H1 (cell line): Measurements from ENCODE around the gene SGK2. TPM values are rescaled to one million over a fixed set of nuclear protein-coding genes. Genes with fewer than 3 reads are reported as not detected.

Experiments used
- CTCF ChIA-PET: fragments of 300-600 bp; sonication (Branson Sonifier 250); formaldehyde crosslinking; loops from one replicate; lab custom pipeline; 2021; ENCODE audit not compliant: partially characterized antibody; lab: Charles Lee
- POLR2A ChIA-PET: fragments of 300-600 bp; sonication (Branson Sonifier 250); formaldehyde crosslinking; loops from one replicate; lab custom pipeline; 2021; ENCODE audit warnings: inconsistent platforms; ENCODE audit not compliant: partially characterized antibody; lab: Charles Lee
- DNase-seq, 2 experiments: peaks; one replicate each; pipeline versions ENCODE4 v3.0.0 to v3.0.0-alpha.2; 2010 to 2022; ENCODE audit warnings: low spot score in 2 of 2, low read depth in 1 of 2, mixed read lengths in 1 of 2
- FAIRE-seq: peaks from 2 replicates; lab custom pipeline; 2011; peaks lifted over from hg19 to GRCh38; lab: Jason Lieb, UNC
- H2AFZ ChIP-seq: 2 replicates; pipeline ENCODE4 v1.8.1; 2012; ENCODE audit warnings: low read length, inconsistent platforms
- H2AK5ac ChIP-seq: 2 replicates; pipeline ENCODE4 v1.6.1; 2013; ENCODE audit warnings: low read depth, low read length
- H2BK120ac ChIP-seq: replicated peaks from 2 replicates; pipeline ENCODE3; 2013; ENCODE audit warnings: low read depth, low read length, inconsistent platforms
- H2BK12ac ChIP-seq: 2 replicates; pipeline ENCODE4 v1.6.1; 2013; ENCODE audit warnings: low read depth, low read length
- H2BK15ac ChIP-seq: 2 replicates; pipeline ENCODE4 v1.6.1; 2013; ENCODE audit warnings: low read length
- H2BK20ac ChIP-seq: 2 replicates; pipeline ENCODE4 v1.6.1; 2013; ENCODE audit warnings: low read length
- H2BK5ac ChIP-seq: 2 replicates; pipeline ENCODE4 v1.6.1; 2013; ENCODE audit warnings: low read depth, low read length
- H3K14ac ChIP-seq: 2 replicates; pipeline ENCODE4 v1.6.1; 2013; ENCODE audit warnings: inconsistent platforms; ENCODE audit not compliant: insufficient read length
- H3K18ac ChIP-seq: 2 replicates; pipeline ENCODE4 v1.6.1; 2013; ENCODE audit warnings: low read length; ENCODE audit errors: extremely low read depth
- H3K23ac ChIP-seq: 2 replicates; pipeline ENCODE4 v1.6.1; 2013; ENCODE audit warnings: inconsistent platforms; ENCODE audit not compliant: insufficient read length
- H3K23me2 ChIP-seq: 2 replicates; pipeline ENCODE4 v1.6.1; 2013; ENCODE audit warnings: low read depth, low read length
- H3K27ac ChIP-seq: 2 replicates; pipeline ENCODE4 v1.6.1; 2011; ENCODE audit warnings: low read depth, low read length, inconsistent platforms
- H3K27me3 ChIP-seq, 4 experiments: replicated peaks in 1 of 4; 1 replicate in 1 of 4; 2 replicates in 3 of 4; pipeline versions ENCODE4 v1.6.1 to v1.8.1; 2011 to 2013; ENCODE audit warnings: low read length in 3 of 4, mild to moderate bottlenecking in 3 of 4, inconsistent platforms in 2 of 4, mixed read lengths in 2 of 4, moderate library complexity in 1 of 4; ENCODE audit not compliant: control insufficient read depth in 3 of 4, insufficient read depth in 3 of 4; ENCODE audit errors: extremely low read depth in 1 of 4
- H3K36me3 ChIP-seq, 4 experiments: 2 replicates each; pipeline versions ENCODE4 v1.6.1 to v1.8.1; 2011 to 2013; ENCODE audit warnings: mild to moderate bottlenecking in 4 of 4, low read length in 3 of 4, moderate library complexity in 2 of 4, control low read depth in 1 of 4, inconsistent platforms in 1 of 4; ENCODE audit not compliant: insufficient read depth in 4 of 4, control insufficient read depth in 2 of 4
- H3K4ac ChIP-seq: replicated peaks from 2 replicates; pipeline ENCODE3; 2013; ENCODE audit warnings: low read length, low read depth, mixed read lengths, inconsistent platforms; ENCODE audit not compliant: insufficient read length
- H3K4me1 ChIP-seq, 4 experiments: replicated peaks in 1 of 4; 1 replicate in 1 of 4; 2 replicates in 3 of 4; pipeline versions ENCODE4 v1.6.1 to v1.8.1; 2011 to 2013; ENCODE audit warnings: low read length in 3 of 4, inconsistent platforms in 2 of 4, mixed read lengths in 1 of 4; ENCODE audit not compliant: insufficient read depth in 4 of 4, control insufficient read depth in 3 of 4
- H3K4me2 ChIP-seq, 2 experiments: 2 replicates each; pipeline versions ENCODE4 v1.6.1 to v1.8.1; 2011 to 2013; ENCODE audit warnings: low read depth in 2 of 2, low read length in 2 of 2, control low read depth in 1 of 2, inconsistent platforms in 1 of 2, mild to moderate bottlenecking in 1 of 2; ENCODE audit not compliant: insufficient read depth in 1 of 2
- H3K4me3 ChIP-seq, 4 experiments: fragments of 200-600, 300-600 bp in 1 of 4; sonication (generic), shearing (Covaris generic), sonication (Bioruptor Twin) in 1 of 4; 2 replicates each; pipeline versions ENCODE4 v1.5.1 to v1.8.1; 2011 to 2016; ENCODE audit warnings: low read length in 4 of 4, low read depth in 3 of 4, control low read depth in 2 of 4, inconsistent platforms in 2 of 4, mild to moderate bottlenecking in 2 of 4, mixed read lengths in 1 of 4, moderate library complexity in 1 of 4; ENCODE audit not compliant: insufficient read depth in 2 of 4; ENCODE audit errors: extremely low read depth in 1 of 4
- H3K56ac ChIP-seq: replicated peaks from 2 replicates; pipeline ENCODE3; 2013; ENCODE audit warnings: low read depth, mild to moderate bottlenecking, mixed read lengths, low read length, inconsistent platforms; ENCODE audit not compliant: insufficient read length
- H3K79me1 ChIP-seq: 2 replicates; pipeline ENCODE4 v1.6.1; 2013; ENCODE audit warnings: low read depth, low read length, control low read depth
- H3K79me2 ChIP-seq, 2 experiments: 2 replicates each; pipeline versions ENCODE4 v1.6.1 to v1.8.1; 2012 to 2013; ENCODE audit warnings: low read length in 2 of 2, mild to moderate bottlenecking in 2 of 2, inconsistent platforms in 1 of 2; ENCODE audit not compliant: insufficient read depth in 2 of 2, control insufficient read depth in 1 of 2
- H3K9ac ChIP-seq, 4 experiments: replicated peaks in 1 of 4; 1 replicate in 1 of 4; 2 replicates in 3 of 4; pipeline versions ENCODE4 v1.6.1 to v1.8.1; 2011 to 2013; ENCODE audit warnings: low read depth in 3 of 4, low read length in 3 of 4, control low read depth in 2 of 4, mild to moderate bottlenecking in 2 of 4, moderate library complexity in 2 of 4, inconsistent platforms in 1 of 4; ENCODE audit errors: extremely low read depth in 1 of 4
- H3K9me3 ChIP-seq, 2 experiments: 2 replicates each; pipeline versions ENCODE4 v1.6.1 to v1.8.1; 2012 to 2013; ENCODE audit warnings: mild to moderate bottlenecking in 2 of 2, moderate library complexity in 2 of 2, control low read depth in 1 of 2, inconsistent platforms in 1 of 2, low read depth in 1 of 2, low read length in 1 of 2, mixed read lengths in 1 of 2; ENCODE audit not compliant: insufficient read depth in 2 of 2
- H4K20me1 ChIP-seq, 2 experiments: replicated peaks in 1 of 2; 2 replicates each; pipeline versions ENCODE3 to v1.8.1; 2011 to 2013; ENCODE audit warnings: inconsistent platforms in 2 of 2, low read length in 2 of 2, mild to moderate bottlenecking in 1 of 2; ENCODE audit not compliant: insufficient read depth in 2 of 2, control insufficient read depth in 1 of 2
- H4K5ac ChIP-seq: 2 replicates; pipeline ENCODE4 v1.6.1; 2013; ENCODE audit warnings: low read length, low read depth, mixed read lengths, inconsistent platforms; ENCODE audit not compliant: insufficient read length
- H4K8ac ChIP-seq: 2 replicates; pipeline ENCODE4 v1.8.0; 2013; ENCODE audit warnings: mild to moderate bottlenecking, moderate library complexity, low read length, inconsistent platforms; ENCODE audit not compliant: insufficient read depth; ENCODE audit errors: extremely low read depth
- H4K91ac ChIP-seq: replicated peaks from 2 replicates; pipeline ENCODE3; 2013; ENCODE audit warnings: low read length, mixed read lengths, inconsistent platforms; ENCODE audit not compliant: insufficient read length
- CBX5 ChIP-seq: fragments of 300-800, 300-1000 bp; sonication (generic); IDR thresholded peaks from 2 replicates; pipeline ENCODE4 v1.7.1; 2016; ENCODE audit warnings: antibody characterized with exemption, low read length, low read depth
- CHD2 ChIP-seq: IDR thresholded peaks from 2 replicates; pipeline ENCODE4 v1.6.1; 2012; ENCODE audit warnings: low read length, improper control_type of control experiment
- JUN ChIP-seq: IDR thresholded peaks from 2 replicates; pipeline ENCODE4 v1.6.1; 2011; ENCODE audit warnings: low read depth, mild to moderate bottlenecking, improper control_type of control experiment, low read length
- NRF1 ChIP-seq: IDR thresholded peaks from 2 replicates; pipeline ENCODE4 v1.6.1; 2011; ENCODE audit warnings: mild to moderate bottlenecking, low read depth, low read length, improper control_type of control experiment
- RNF2 ChIP-seq: fragments of 200-900, 300-1000 bp; sonication (generic); IDR thresholded peaks from 2 replicates; pipeline ENCODE4 v1.7.1; 2016; ENCODE audit warnings: borderline replicate concordance, low read depth, mild to moderate bottlenecking, antibody characterized with exemption, low read length; ENCODE audit not compliant: poor library complexity, severe bottlenecking; ENCODE audit errors: missing control alignments
- SAP30 ChIP-seq: fragments of 300-600 bp; sonication (generic); IDR thresholded peaks from 2 replicates; pipeline ENCODE4 v1.7.1; 2012; ENCODE audit warnings: low read length, moderate library complexity, mild to moderate bottlenecking, inconsistent platforms; ENCODE audit not compliant: insufficient read depth, insufficient replicate concordance
- SIN3A ChIP-seq, 2 experiments: IDR thresholded peaks in 1 of 2; conservative IDR thresholded peaks in 1 of 2; 2 replicates each; pipeline ENCODE4 v1.6.1; 2011 to 2012; ENCODE audit warnings: low read length in 2 of 2, improper control_type of control experiment in 1 of 2, low read depth in 1 of 2, mild to moderate bottlenecking in 1 of 2
- SIRT6 ChIP-seq: IDR thresholded peaks from one replicate; pipeline ENCODE4 v1.7.1; 2012; ENCODE audit warnings: low read length, inconsistent platforms
- SP4 ChIP-seq: IDR thresholded peaks from 2 replicates; pipeline ENCODE4 v1.6.1; 2012; ENCODE audit warnings: low read length, inconsistent platforms
- WGBS, 2 experiments: shearing (Covaris generic) in 1 of 2; methylation state at CpG; one replicate each; pipeline versions ENCODE4 v1.1.6 to v1.1.7; 2013 to 2015; ENCODE audit warnings: low lambda C conversion rate in 2 of 2, mixed read lengths in 2 of 2, inconsistent platforms in 1 of 2, low coverage in 1 of 2, missing lambda C conversion rate in 1 of 2; ENCODE audit not compliant: insufficient replicate concordance in 2 of 2, insufficient coverage in 1 of 2, insufficient read length in 1 of 2; ENCODE audit errors: extremely low coverage in 1 of 2, missing lambda C conversion rate in 1 of 2; 5-methylcytosine and 5-hydroxymethylcytosine counted together
- polyA plus RNA-seq, 7 experiments: library from polyadenylated mRNA; depleted of rRNA in 3 of 7; stranded (reverse) in 5 of 7; unstranded in 2 of 7; fragments of >200 nt in 5 of 7; fragments of 200-250 nt in 2 of 7; gene quantifications; 1 replicate in 5 of 7; 2 replicates in 1 of 7; 4 replicates in 1 of 7; pipeline versions ENCODE4 v1.2.1 to v1.2.3, GENCODE V29; 2011 to 2013; ENCODE audit warnings: missing spikeins in 2 of 7, mixed read lengths in 2 of 7
- total RNA-seq: library from RNA; stranded (reverse); fragmentation: NEBNext Ultra II Directional; extraction: Animal tissue kit (Norgen Biotek cat#: 25700); gene quantifications from 2 replicates; pipeline ENCODE4 v1.2.1, GENCODE V29; 2021

The SGK2 gene
- total and polyA plus RNA-seq, 2 of the 8 experiments (the other 6 are each of a cell fraction or from before 2014, with no cell fraction given): 0.21 TPM; not detected in 1

GRCh38 chr20:43529457-43530153 is 29.2 kb upstream of the SGK2 start:
- no peak overlapping the region for H3K18ac ChIP-seq
- H4K8ac ChIP-seq: peak overlapping the region; percentile 35; the same call in 1 of the 2 replicates
- no peaks in the 10 kb centered on the region for H3K23me2 ChIP-seq
- DNase-seq (no peak), FAIRE-seq (no peak)
- no peak overlapping the region for H3K4ac ChIP-seq
- H4K20me1 ChIP-seq: peaks cover 2 to 4% of the 10 kb centered on the region in 2 experiments
- no peaks in the 10 kb centered on the region for H3K9me3 ChIP-seq
- no peak overlapping the region for H4K91ac ChIP-seq
- H3K4me1 ChIP-seq: no peaks in the 10 kb centered on the region
- H4K5ac ChIP-seq: no peak overlapping the region
- H3K4me3 ChIP-seq: no peak overlapping the region
- H2BK20ac ChIP-seq: no peak overlapping the region
- H2BK12ac ChIP-seq: no peak overlapping the region
- H3K27me3 ChIP-seq: no peaks in the 10 kb centered on the region
- POLR2A ChIA-PET: interaction anchor here (1.5 to 3.2 kb wide), 3 partner anchors 15 to 72 kb away, joined by 3 to 17 read pairs (median 13); partner anchors contain the start of gene SRSF6
- H2BK120ac ChIP-seq: no peak overlapping the region
- H3K9ac ChIP-seq: no peak overlapping the region
- no peaks in the 10 kb centered on the region for H3K79me2 ChIP-seq
- CTCF ChIA-PET: interaction anchor here (1.5 to 7.3 kb wide), 3 partner anchors 9 to 80 kb away, joined by 3 to 54 read pairs (median 5); no protein-coding TSS in a partner anchor
- H3K4me2 ChIP-seq: no peak overlapping the region
- H3K56ac ChIP-seq: no peak overlapping the region
- no peak overlapping the region for H2BK5ac ChIP-seq
- H3K27ac ChIP-seq: no peak overlapping the region
- no peak overlapping the region for H2AFZ ChIP-seq
- no peak overlapping the region for H3K23ac ChIP-seq
- H3K14ac ChIP-seq: no peak overlapping the region
- H3K36me3 ChIP-seq: no peaks in the 10 kb centered on the region; a peak in 1 of 8 replicates
- no peak overlapping the region for H2BK15ac ChIP-seq
- H3K79me1 ChIP-seq: 0 out of 2 replicates have a peak, but pooled peaks cover 2% of the 10 kb centered on the region
- 96% methylated on average over 3 of the region's 3 CpGs; no CpG with 5 or more reads in 1 of the 2 experiments for WGBS, 2 experiments
- no peak overlapping the region for H2AK5ac ChIP-seq
- TF ChIP-seq JUN: no peak
- TF ChIP-seq SIN3A (conservative IDR thresholded peaks at IDR 0.05 in 1 of 2, IDR thresholded peaks at IDR 0.05 in 1 of 2; ENCODE audit: low read depth in 1 of 2, low read length in 2 of 2): no peak
- no peak for TF ChIP-seq RNF2
- TF ChIP-seq SAP30: no peak
- TF ChIP-seq NRF1: no peak
- TF ChIP-seq CBX5: no peak
- TF ChIP-seq CHD2: no peak
- no peak for TF ChIP-seq SIRT6
- no peak for TF ChIP-seq SP4
